Measurements from ENCODE around the gene BZW2.

DNA sequence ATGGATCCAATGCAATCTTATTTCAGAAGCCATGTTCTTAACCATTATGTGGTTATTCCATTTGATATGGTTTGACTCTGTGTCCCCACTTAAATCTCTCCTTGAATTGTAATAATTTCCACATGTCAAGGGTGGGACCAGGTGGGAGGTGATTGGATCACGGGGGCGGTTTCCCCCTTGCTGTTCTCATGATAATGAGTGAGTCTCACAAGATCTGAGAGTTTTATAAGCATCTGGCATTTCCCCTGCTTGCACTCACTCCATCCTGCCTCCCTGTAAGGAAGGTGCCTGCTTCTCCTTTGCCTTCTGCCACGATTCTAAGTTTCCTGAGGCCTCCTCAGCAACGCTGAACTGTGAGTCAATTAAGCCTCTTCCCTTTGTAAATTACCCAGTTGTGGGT, 75.6 kb downstream of the BZW2 start:
- TF ChIP-seq, protein P1, sequence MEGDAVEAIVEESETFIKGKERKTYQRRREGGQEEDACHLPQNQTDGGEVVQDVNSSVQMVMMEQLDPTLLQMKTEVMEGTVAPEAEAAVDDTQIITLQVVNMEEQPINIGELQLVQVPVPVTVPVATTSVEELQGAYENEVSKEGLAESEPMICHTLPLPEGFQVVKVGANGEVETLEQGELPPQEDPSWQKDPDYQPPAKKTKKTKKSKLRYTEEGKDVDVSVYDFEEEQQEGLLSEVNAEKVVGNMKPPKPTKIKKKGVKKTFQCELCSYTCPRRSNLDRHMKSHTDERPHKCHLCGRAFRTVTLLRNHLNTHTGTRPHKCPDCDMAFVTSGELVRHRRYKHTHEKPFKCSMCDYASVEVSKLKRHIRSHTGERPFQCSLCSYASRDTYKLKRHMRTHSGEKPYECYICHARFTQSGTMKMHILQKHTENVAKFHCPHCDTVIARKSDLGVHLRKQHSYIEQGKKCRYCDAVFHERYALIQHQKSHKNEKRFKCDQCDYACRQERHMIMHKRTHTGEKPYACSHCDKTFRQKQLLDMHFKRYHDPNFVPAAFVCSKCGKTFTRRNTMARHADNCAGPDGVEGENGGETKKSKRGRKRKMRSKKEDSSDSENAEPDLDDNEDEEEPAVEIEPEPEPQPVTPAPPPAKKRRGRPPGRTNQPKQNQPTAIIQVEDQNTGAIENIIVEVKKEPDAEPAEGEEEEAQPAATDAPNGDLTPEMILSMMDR (IDR thresholded peaks at IDR 0.05) = no peak
- TF ChIP-seq EP300 (IDR thresholded peaks at IDR 0.05; ENCODE audit: low read depth) = no peak

Measured in transverse colon (tissue), 3 donors.